GM18502 (cell line): ENCODE measurements around the gene IKZF1.

ENCODE experiments used
- ATAC-seq: cut with Tn5 transposase; IDR thresholded peaks from one replicate; pipeline ENCODE4 v1.9.1; 2021; ENCODE audit warnings: mild to moderate bottlenecking; ENCODE audit not compliant: unreplicated experiment, poor library complexity

IKZF1 gene

DNA sequence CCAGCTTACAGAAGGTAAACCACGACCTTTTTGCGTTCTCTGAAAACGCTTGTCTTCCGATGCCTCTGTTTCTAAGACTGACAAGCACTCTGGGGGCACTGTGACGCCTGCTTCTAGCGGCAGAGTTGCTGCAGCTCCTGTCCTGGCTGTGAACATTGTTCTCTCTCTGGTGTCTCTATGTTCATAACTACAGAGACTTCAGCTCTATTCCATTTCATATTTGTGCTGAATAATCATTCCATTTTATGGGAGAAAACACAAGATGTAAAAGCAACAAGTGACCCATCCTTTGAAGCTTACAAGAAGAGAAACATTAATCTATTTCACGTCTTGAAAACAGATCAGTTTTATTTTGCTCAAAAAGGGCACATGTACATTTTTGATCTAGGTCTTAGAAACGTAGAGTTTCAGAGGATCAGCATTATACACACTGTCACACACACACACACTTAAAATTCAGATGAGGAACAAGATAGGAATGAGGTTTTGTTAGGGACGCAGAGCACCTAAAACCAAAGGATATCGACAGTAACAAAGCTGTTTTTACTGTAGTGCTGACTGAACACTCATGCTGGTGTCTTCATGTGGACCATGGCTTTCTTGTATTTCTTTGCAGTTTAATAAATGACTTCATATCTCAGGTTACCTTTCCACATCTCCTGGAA lies 3.0 kb downstream of the IKZF1 start:
- ATAC-seq, result peak; percentile 17

DNA sequence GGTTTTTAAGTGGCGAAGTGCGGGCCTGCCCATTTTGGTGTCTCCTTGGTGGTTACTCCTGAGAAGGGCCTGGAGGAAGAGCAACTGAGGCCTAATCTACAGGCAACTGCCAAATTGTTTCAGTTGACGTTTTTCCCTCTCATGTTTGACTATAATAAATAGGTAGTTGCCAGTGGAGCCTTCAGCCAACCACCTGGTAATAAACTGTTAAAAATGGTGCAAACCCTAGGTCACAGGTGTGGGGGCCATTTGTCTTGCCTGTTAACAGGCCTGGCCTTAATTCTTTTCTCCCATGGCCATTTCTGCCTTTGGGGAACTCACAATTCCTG lies 3.7 kb downstream of the IKZF1 start:
- no peak for ATAC-seq

DNA sequence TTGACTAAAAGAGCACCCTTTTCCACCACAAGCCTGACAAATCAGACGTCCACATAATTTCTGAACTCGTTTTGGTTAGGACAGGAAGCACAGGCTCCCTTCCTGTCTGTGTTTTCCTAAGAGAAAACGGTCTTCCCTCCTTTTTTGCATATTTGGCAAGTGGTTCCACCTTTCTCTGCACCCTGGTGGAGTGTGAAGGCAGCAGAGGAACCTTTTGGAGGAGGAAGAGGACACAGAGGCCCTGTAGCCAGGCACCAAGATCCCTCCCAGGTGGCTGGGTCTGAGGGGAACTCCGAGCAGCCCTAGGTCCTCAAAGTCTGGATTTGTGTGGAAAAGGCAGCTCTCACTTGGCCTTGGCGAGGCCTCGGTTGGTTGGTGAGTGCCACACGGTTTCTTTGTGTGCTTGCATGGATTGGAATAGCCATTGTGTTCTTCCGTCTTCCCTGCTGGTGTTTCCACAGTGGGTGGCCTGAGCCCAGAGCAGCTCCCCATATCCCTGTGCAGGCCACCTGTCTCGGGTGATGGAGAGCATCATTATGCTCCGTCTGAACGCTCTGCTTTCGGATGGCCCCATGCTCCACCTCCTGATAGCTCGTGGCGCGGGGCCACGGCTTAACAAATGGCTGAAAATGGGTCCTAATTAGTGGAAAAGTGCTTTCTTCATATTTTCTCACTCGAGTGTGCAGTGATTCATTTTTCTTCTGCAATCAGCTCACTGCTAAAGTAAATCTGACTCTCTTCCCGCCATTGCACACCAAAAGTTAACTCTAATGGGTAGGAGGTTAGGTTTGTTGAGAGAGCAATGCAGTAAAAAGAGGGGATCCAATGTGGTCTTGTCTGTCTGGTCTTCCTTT lies 4.2 kb downstream of the IKZF1 start:
- peak; percentile 20 for ATAC-seq

DNA sequence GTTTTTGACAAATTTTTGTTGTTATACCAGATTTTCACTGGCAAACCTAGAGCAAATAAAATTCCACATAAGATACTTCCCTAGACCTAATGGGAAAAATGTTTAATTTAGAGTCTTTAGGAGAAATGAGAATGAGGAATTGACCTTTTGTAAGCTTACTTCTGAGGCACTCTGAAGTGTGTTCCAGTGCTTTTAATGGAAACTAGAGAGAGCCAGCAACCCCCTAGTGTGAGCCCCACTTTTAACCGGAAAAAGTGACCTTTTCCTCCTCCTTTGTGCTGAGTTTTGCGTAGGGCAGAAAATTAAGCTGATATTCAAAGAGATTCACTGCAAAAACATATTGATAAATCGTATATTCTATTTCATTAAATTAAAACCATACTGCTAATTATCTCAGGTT lies 5.2 kb downstream of the IKZF1 start:
- ATAC-seq, result no peak

DNA sequence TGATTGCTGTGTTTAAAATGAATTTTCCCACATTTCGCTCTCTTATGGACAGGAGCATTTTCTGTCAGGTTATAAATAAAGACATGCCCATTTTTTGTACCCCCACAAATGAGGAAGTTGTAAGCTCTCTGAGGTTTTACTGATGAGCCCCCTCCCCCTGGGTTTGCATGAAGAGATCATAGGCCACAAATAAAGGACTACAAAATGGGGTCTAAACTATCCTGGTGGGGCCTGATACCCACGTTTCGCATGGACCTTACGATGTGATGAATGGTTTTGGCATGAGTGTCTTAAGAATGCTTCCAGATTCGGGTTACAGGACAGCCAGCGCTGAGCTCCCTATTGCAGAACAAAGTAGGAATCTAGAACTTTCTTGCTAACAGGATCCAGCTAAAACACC lies 5.8 kb downstream of the IKZF1 start:
- ATAC-seq, result no peak

DNA sequence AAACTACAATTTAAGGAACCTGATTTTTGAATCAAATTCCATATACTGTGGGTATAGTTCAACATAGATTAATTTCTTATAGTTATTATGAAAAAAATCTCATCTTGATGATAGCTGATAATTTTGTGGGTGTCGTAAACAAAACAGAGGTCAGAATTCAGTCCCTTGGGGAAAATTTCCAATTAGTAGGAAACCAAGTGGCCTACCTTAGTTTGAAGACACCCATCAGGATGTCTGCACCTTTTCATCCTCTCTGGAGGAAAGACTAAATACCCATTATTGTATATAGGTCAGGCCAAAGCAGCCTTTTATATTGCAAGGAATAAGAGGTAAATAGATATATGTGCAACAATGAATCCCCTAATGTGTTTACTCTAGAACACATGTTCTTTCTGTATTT lies 6.4 kb downstream of the IKZF1 start:
- no peak for ATAC-seq

DNA sequence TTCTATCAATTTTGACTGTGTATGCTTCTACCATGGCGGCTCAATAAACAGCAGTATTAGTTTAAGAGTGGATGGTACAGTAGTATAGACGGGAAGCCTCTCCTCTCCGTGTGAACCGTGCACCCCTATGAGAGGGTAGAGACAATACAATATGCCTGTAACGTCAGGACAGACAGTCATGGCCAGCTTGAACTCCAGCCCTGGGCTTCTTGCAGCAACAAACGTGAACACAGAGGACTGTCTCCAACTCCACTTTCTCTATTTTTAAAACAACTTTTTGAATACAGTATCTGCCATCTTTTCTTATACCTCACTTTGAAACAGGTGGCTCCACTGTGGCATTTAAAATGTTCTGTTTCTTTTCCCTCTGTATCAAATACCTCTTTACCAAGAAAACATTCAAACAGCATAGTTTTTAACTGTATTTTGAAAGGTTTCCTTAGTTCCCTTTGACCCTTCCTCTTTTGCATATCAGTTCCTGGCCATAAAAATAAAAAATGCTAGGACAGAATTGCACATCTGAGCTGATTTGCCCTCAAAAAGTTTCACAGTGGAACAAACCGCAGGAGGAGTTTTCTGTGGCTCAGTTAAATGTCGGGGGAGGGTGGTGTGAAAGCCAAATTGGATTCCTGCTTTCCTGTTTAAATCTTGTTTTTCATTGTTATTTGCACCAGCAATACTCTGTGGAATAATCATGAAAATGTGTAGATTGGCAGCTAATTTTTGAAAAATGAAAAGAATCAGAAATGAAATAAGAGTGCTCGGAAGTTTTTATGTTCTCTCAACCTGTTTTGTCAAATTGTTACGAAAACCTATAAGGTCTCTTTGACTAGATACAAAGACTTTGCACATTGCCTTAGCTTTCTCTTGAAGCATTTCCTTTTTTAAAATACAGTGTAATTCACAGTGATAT lies 8.0 kb downstream of the IKZF1 start:
- no peak for ATAC-seq

DNA sequence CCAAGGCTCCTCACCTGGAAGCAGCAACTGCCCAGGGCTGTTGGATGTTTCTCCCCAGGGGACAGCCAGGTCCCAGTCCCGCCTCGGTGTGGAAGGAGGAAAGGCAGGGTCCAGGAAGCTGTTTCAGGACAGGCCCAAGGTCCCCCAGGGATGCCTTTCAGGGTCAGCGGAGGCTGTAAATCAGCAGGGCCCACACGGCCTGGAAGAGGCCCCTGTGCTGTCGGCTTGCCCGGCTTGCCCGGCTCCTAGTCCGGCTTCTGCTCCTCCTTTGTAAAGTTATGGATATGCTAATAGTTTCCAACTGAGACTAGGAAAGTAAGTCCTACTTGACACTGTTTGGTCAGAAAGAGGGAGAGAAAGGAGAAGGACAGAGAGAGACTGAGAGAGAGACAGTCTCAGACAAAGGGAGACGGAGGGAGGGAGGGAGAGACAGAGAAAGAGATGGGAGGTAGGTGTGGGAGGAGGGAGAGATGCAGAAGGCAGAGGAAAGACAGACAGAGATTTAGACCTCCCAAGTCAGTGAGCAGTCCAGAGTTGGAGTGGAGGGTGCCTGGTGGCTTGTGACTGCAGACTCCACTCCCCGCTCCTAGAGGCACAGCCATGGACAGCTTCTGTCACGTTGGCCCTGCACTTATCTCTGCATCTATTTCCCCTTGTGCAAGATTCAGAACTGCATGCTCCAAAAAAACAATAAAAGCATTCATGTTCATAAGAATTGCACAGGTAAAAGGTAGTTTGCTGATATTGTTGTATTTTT lies 10.5 kb downstream of the IKZF1 start:
- ATAC-seq, result no peak

DNA sequence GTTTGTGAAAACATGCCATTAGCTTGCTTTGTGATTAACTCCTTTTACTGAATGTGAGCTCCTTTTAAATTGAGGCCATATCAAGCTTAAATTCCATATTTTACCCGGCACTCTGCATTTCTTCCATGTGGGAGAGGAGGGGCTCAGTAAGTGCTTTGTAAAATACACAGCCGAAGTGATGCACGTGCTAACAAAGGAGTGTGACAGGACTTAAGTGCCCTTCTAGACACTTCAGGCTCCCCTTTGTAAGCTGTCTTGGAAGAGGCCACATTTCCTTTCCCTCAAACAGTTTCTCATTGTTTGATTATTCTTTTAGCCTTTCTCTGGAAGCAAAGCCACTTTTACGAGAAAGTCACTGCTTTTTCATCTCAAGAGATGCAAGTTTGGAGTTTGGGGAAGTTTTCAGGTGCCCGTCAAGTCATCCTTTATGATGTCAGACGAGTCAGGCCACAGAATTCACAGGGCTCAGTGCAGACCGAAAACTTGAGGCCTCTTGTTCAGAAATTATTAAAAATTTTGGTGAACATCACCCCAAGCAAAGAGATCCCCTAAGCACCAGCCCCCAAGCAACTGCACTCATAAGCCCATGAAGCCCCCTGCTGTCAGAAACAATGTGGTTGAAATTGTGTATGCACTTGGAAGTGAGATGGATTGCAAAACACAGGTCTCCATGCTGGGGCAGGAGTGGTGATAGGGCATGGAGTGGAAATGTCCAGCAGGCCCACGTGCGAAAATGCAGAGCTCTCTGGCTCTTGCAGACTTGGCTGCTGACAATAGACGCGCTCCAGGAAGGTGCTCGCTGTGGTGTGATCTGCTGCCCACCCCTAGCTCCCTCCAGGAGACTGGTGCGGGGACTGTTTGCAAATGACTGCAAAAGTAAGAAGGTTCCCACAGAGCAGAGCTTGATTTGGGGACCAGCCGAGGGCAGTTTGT lies 11.5 kb downstream of the IKZF1 start:
- no peak for ATAC-seq

DNA sequence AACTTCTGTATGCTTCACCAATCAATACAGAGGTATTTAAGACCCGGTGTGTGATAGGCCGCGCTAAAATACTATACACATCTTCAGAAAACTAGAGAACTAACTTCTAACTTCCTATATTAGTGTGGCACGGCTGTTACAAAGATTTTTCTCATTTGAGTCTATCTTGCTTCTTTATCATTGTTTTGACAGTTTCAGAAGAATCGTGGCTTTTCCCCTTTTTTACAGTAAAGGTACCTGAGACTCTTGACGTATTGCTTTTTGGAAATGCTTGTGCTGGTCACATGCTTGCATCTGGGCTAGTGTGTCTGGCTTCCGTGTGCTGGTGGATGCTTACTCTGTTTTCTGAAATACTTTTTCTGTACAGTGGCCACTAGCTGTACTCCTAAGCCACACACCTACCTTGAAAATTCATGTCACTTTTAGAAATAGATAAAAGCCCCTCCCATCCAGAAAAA lies 12.7 kb downstream of the IKZF1 start:
- ATAC-seq, result peak; percentile 75

DNA sequence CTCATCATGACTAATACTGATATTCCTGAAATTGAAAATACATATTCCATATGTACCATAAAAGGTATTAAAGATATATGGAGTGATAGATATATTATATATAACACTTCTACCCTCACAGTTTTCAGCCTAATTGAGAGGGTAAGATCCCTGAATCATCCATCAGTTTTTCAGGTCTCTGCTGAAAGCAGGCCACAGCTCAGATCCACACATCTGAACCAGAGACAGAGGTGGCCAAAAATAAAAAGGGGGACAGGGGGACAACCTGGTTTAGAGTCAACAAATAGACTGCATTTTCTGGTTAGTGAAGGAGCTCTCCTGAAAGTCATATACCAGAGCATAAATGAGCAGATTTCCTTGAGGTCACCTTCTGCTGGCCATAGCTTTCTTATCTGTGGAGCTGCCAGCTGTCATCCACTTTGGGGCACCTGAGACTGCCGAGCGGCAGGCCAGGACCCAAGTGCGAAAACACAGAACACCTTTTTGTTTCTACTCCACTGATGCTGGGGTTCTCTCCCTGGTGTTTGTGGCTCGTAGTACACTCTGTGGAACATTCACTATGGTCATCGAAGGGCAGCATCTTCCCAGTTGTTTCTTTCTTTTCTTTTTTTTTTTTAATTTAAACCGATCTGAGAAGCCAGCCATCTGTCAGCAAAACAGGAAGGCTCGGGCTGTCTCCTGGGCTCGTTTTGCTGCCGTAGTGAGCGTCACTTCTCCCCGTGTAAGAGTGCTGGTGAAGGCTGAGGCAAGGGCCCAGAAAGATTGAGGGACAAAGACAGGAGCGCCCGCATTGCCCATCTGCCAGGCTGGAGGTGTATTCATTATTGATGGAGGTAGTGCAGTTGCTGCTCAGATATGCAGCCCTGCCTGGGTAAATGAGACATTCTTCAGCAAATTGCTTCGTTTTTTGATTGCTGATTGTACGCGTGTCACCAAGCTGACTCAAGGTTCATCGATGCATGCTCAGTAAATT lies 13.5 kb downstream of the IKZF1 start:
- ATAC-seq, result peak; percentile 4

DNA sequence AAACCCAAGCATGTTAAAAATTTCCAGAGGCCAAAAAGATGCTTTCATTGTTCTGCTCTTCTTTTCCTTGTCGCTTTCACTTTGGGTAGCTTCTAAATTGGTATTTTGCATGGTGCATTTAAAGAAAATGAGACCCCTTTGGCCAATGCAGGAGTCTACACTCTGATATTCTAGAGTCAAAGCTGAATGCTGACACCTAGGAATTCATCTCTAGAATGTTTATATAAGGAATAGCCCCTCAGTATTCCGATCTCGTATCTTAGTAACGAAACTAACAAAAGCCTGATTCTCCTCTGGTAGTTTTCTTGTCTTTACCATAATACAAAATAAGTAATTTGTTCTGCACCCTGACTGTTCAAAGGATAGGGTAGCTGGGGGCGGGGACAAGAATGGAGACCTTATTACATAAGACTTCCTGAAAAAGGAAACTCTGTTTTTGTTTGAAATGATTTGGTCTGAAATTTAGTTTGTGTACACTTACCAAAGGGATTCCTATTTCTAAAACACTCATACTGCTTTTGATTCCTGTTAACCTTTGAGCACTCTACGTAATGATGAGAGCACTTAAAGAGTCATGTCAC lies 17.1 kb downstream of the IKZF1 start:
- no peak for ATAC-seq

DNA sequence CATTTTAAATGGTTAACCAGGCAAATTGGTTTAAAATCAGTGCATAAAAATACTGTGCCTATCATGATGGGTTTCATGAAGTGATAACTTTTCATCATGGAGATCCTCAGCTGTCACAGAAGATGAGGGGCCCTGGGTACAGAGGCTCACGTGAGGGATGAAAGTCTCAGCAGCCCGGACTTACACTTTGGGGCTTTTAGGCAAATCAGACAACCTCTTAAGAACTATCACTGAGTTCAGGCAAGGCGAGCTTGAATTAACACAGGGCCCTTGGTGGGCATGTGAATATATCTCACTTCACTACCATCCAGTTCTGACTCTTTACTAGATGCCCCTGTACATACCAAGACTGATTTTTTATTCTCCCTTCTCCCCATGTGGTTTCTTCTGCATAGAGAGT lies 19.6 kb downstream of the IKZF1 start:
- ATAC-seq, result no peak

DNA sequence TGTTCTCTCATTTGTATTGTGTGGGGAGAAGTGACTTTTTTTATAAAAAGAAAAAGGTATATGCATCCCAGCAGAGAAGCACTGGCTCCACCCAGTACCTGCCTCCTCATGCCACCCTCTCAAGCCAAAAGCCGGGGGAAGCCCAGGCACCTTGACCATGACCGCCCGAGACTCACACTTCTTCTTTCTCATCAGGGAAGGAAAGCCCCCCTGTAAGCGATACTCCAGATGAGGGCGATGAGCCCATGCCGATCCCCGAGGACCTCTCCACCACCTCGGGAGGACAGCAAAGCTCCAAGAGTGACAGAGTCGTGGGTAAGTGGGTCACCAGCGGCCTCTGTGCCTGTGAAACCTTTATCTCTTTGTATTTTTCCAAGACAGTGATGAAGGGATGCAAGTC lies 22.9 kb downstream of the IKZF1 start:
- peak; percentile 44 for ATAC-seq

DNA sequence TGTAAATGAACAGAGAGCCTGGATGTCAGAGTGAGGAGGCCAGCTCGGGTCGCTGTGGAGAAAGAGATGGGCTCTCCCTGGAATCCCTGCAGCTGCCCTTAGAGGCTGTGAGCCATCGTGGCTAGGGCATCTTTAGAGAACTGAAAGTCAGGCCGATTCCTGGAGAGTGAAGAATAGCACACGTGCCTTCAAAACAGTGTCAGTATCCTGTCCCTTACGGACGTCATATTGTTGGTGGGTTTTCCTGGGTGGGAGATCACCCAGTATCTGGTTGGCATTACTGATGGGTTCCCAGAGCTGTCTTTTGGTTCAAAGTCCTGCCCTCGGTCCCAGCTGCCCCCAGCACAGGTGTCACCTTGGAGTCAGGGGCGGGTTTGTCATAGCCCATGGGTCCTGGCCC lies 25.3 kb downstream of the IKZF1 start:
- peak; percentile 44 for ATAC-seq

DNA sequence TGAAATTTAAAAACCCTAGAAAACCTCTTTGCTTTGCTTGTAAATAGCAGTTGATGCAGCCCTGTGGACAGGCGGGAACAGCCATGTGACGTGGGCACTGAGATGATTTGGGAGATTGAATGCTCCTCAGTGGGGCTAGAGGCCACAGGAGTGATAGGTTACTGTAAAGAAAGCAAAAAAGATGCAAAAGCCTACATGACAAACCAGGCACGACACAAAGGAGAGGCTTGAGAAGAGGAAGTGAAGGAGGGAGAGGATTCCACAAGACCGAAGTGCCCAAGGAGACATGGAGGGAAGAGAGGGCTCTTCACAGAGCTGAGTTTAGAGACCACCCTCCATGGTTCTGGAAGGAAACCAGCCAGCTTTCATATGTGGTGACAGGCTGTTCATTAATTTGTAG lies 25.7 kb downstream of the IKZF1 start:
- ATAC-seq, result no peak

DNA sequence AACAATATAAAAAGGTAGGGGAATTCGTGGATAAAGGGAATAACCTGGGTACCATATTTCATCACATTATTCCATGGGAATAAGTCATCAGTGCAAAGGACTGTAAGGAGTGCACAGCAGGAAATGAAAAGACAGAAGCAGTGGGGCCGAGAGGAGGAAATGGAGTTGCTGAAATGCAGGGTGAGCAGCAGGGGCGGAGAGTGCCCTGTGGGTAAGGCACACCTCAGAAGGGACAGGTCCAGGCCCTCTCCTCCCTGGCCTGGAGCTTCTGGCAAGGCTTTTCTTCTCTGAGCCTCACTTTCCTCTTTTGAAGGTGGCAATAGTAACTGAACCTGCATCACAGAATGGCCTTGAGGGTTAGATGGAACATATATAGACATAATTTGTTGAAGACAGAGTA lies 26.2 kb downstream of the IKZF1 start:
- no peak for ATAC-seq
